IMR-90 (cell line): ENCODE measurements around the gene ATP5MC3. TPM values are rescaled to one million over a fixed set of nuclear protein-coding genes. Genes with fewer than 3 reads are reported as not detected.

ENCODE experiments used
- ATAC-seq: fragments of 200-7000 bp; cut with Tn5 transposase; 2 replicates; pipeline ENCODE4 v1.9.1; 2020; ENCODE audit warnings: low read depth, mild to moderate bottlenecking, moderate library complexity
- BruUV-seq: library from RNA; stranded (reverse); fragments of 400-500 nt; replicated peaks from 2 replicates; lab custom pipeline; 2021; lab: Mats Ljungman, UMichigan
- CTCF ChIA-PET: fragments of 300-600 bp; formaldehyde crosslinking; extraction: SDS; loops from one replicate; lab custom pipeline; 2021; ENCODE audit warnings: antibody characterized with exemption; lab: Yijun Ruan, JAX
- POLR2A ChIA-PET: fragments of 300-600 bp; sonication (Branson Sonifier 250); formaldehyde crosslinking; loops from one replicate; lab custom pipeline; 2022; ENCODE audit warnings: antibody characterized with exemption; ENCODE audit not compliant: unreplicated experiment; lab: Charles Lee
- DNase-seq: peaks from one replicate; pipeline ENCODE4 v3.0.0; 2013
- H2AFZ ChIP-seq: replicated peaks from 2 replicates; pipeline ENCODE3; 2013; ENCODE audit warnings: low read length, mild to moderate bottlenecking; ENCODE audit not compliant: poor library complexity
- H2AK5ac ChIP-seq: 2 replicates; pipeline ENCODE4 v1.6.1; 2013; ENCODE audit warnings: low read depth, low read length, inconsistent platforms
- H2AK9ac ChIP-seq: replicated peaks from 2 replicates; pipeline ENCODE3; 2013; ENCODE audit warnings: mild to moderate bottlenecking, low read depth, low read length, moderate library complexity; ENCODE audit not compliant: poor library complexity
- H2BK120ac ChIP-seq: 2 replicates; pipeline ENCODE4 v1.6.1; 2013; ENCODE audit warnings: low read depth, low read length, inconsistent platforms
- H2BK15ac ChIP-seq: 3 replicates; pipeline ENCODE4 v1.6.1; 2013; ENCODE audit warnings: low read depth, low read length, inconsistent platforms
- H2BK20ac ChIP-seq: 2 replicates; pipeline ENCODE4 v1.6.1; 2013; ENCODE audit warnings: low read depth, mild to moderate bottlenecking, inconsistent platforms, low read length, moderate library complexity
- H2BK5ac ChIP-seq: 2 replicates; pipeline ENCODE4 v1.6.1; 2013; ENCODE audit warnings: mild to moderate bottlenecking, low read depth, low read length, inconsistent platforms; ENCODE audit not compliant: poor library complexity, severe bottlenecking
- H3K14ac ChIP-seq: replicated peaks from 2 replicates; pipeline ENCODE4 v1.6.1; 2013; ENCODE audit warnings: low read depth, low read length, inconsistent platforms
- H3K18ac ChIP-seq: 2 replicates; pipeline ENCODE4 v1.6.1; 2013; ENCODE audit warnings: low read depth, low read length, control low read depth
- H3K23ac ChIP-seq: 2 replicates; pipeline ENCODE4 v1.6.1; 2013; ENCODE audit warnings: low read depth, low read length, inconsistent platforms
- H3K27ac ChIP-seq: 2 replicates; pipeline ENCODE4 v1.5.1; 2013; ENCODE audit warnings: mild to moderate bottlenecking, control low read depth, low read length; ENCODE audit not compliant: insufficient read depth
- H3K27me3 ChIP-seq: 2 replicates; pipeline ENCODE4 v1.6.1; 2013; ENCODE audit warnings: low read length; ENCODE audit not compliant: control insufficient read depth, insufficient read depth
- H3K36me3 ChIP-seq: 2 replicates; pipeline ENCODE4 v1.6.1; 2013; ENCODE audit warnings: low read length, mixed read lengths; ENCODE audit not compliant: control insufficient read depth, insufficient read depth
- H3K4ac ChIP-seq: 2 replicates; pipeline ENCODE4 v1.6.1; 2013; ENCODE audit warnings: low read depth, low read length, inconsistent platforms
- H3K4me1 ChIP-seq: 2 replicates; pipeline ENCODE4 v1.6.1; 2013; ENCODE audit warnings: low read length, mixed read lengths; ENCODE audit not compliant: control insufficient read depth, insufficient read depth
- H3K4me2 ChIP-seq: 2 replicates; pipeline ENCODE4 v1.6.1; 2013; ENCODE audit warnings: low read depth, mild to moderate bottlenecking, control low read depth, low read length, moderate library complexity
- H3K4me3 ChIP-seq: 2 replicates; pipeline ENCODE4 v1.5.1; 2013; ENCODE audit warnings: low read depth, mild to moderate bottlenecking, control low read depth, low read length, moderate library complexity; ENCODE audit not compliant: insufficient read depth
- H3K56ac ChIP-seq: 2 replicates; pipeline ENCODE4 v1.6.1; 2013; ENCODE audit warnings: low read length, inconsistent platforms; ENCODE audit not compliant: insufficient read depth; ENCODE audit errors: extremely low read depth
- H3K79me1 ChIP-seq, 2 experiments: 2 replicates each; pipeline ENCODE4 v1.6.1; 2013; ENCODE audit warnings: low read length in 2 of 2, inconsistent platforms in 1 of 2, low read depth in 1 of 2
- H3K9ac ChIP-seq: 2 replicates; pipeline ENCODE4 v1.6.1; 2013; ENCODE audit warnings: low read depth, low read length, control low read depth
- H3K9me1 ChIP-seq: 2 replicates; pipeline ENCODE4 v1.6.1; 2013; ENCODE audit warnings: low read length, inconsistent platforms; ENCODE audit not compliant: insufficient read depth
- H3K9me3 ChIP-seq: 2 replicates; pipeline ENCODE4 v1.6.1; 2013; ENCODE audit warnings: low read length; ENCODE audit not compliant: control insufficient read depth, insufficient read depth
- H4K20me1 ChIP-seq: 2 replicates; pipeline ENCODE4 v1.6.1; 2013; ENCODE audit warnings: low read length, inconsistent platforms; ENCODE audit not compliant: insufficient read depth
- H4K5ac ChIP-seq: 2 replicates; pipeline ENCODE4 v1.6.1; 2013; ENCODE audit warnings: mild to moderate bottlenecking, low read depth, low read length, control low read depth
- H4K8ac ChIP-seq, 2 experiments: 2 replicates each; pipeline ENCODE4 v1.6.1; 2013; ENCODE audit warnings: low read depth in 2 of 2, low read length in 2 of 2, control low read depth in 1 of 2, inconsistent platforms in 1 of 2
- H4K91ac ChIP-seq: 2 replicates; pipeline ENCODE4 v1.6.1; 2013; ENCODE audit warnings: low read depth, low read length, inconsistent platforms; ENCODE audit not compliant: insufficient read depth
- BHLHE40 ChIP-seq: fragments of 150-350 bp; IDR thresholded peaks from 2 replicates; pipeline ENCODE4 v1.6.1; 2016; ENCODE audit warnings: mild to moderate bottlenecking, low read depth, low read length
- CEBPB ChIP-seq: IDR thresholded peaks from 2 replicates; pipeline ENCODE4 v1.6.1; 2012; ENCODE audit warnings: low read depth, low read length, improper control_type of control experiment
- CHD1 ChIP-seq: IDR thresholded peaks from 2 replicates; pipeline ENCODE4 v1.6.1; 2012; ENCODE audit warnings: low read depth, low read length, improper control_type of control experiment
- ELK1 ChIP-seq: fragments of 150-350 bp; IDR thresholded peaks from 2 replicates; pipeline ENCODE4 v1.6.1; 2016; ENCODE audit warnings: low read depth, mild to moderate bottlenecking, low read length, moderate library complexity, borderline replicate concordance
- FOS ChIP-seq: fragments of 150-350 bp; IDR thresholded peaks from 2 replicates; pipeline ENCODE4 v1.6.1; 2016; ENCODE audit warnings: low read depth, low read length
- MAFK ChIP-seq: IDR thresholded peaks from 2 replicates; pipeline ENCODE4 v1.6.1; 2012; ENCODE audit warnings: low read depth, low read length, improper control_type of control experiment
- MAZ ChIP-seq: IDR thresholded peaks from 2 replicates; pipeline ENCODE4 v1.6.1; 2012; ENCODE audit warnings: low read depth, mild to moderate bottlenecking, low read length, improper control_type of control experiment, moderate library complexity, borderline replicate concordance
- MXI1 ChIP-seq: IDR thresholded peaks from 2 replicates; pipeline ENCODE4 v1.6.1; 2012; ENCODE audit warnings: low read depth, mild to moderate bottlenecking, low read length, moderate library complexity, borderline replicate concordance
- NFE2L2 ChIP-seq: fragments of 150-350 bp; IDR thresholded peaks from 2 replicates; pipeline ENCODE4 v1.6.1; 2016; ENCODE audit warnings: low read depth, mild to moderate bottlenecking, low read length
- POLR2A ChIP-seq: IDR thresholded peaks from 2 replicates; pipeline ENCODE4 v1.6.1; 2012; ENCODE audit warnings: mild to moderate bottlenecking, low read depth, low read length
- RAD21 ChIP-seq: IDR thresholded peaks from 2 replicates; pipeline ENCODE4 v1.6.1; 2012; ENCODE audit warnings: low read length, improper control_type of control experiment
- RCOR1 ChIP-seq: IDR thresholded peaks from 2 replicates; pipeline ENCODE4 v1.6.1; 2012; ENCODE audit warnings: mild to moderate bottlenecking, low read length, improper control_type of control experiment; ENCODE audit not compliant: insufficient replicate concordance
- RFX5 ChIP-seq: IDR thresholded peaks from 2 replicates; pipeline ENCODE4 v1.8.0; 2012; ENCODE audit warnings: low read depth, mild to moderate bottlenecking, low read length, moderate library complexity
- SMC3 ChIP-seq: fragments of 150-350 bp; IDR thresholded peaks from 2 replicates; pipeline ENCODE4 v1.6.1; 2016; ENCODE audit warnings: low read depth, mild to moderate bottlenecking, antibody characterized with exemption, low read length, moderate library complexity
- USF2 ChIP-seq: fragments of 150-350 bp; IDR thresholded peaks from 2 replicates; pipeline ENCODE4 v1.6.1; 2017; ENCODE audit warnings: mild to moderate bottlenecking, antibody characterized with exemption, low read length, low read depth
- WGBS, 2 experiments: methylation state at CpG; one replicate each; pipeline versions ENCODE4 v1.1.5 to v1.1.7; 2013; ENCODE audit warnings: missing lambda C conversion rate in 2 of 2; ENCODE audit not compliant: insufficient read length in 1 of 2; ENCODE audit errors: extremely low coverage in 2 of 2; 5-methylcytosine and 5-hydroxymethylcytosine counted together
- dilution Hi-C: fragments of 300-500 bp; cut with HindIII; formaldehyde crosslinking; loops from one replicate; pipeline ENCODE4 v1.14.3; 2018; ENCODE audit warnings: low sequenced_read_pairs; ENCODE audit not compliant: unreplicated experiment
- in situ Hi-C: fragments of 300-500 bp; cut with MboI; formaldehyde crosslinking; loops from 3 replicates; pipeline ENCODE4 v1.14.3; 2019; ENCODE audit warnings: low sequenced_read_pairs, inconsistent platforms, mixed read lengths
- intact Hi-C: fragments of 100-400 bp; cut with micrococcal nuclease; formaldehyde crosslinking; loops from 2 replicates; pipeline ENCODE4 v1.10.0; 2022
- polyA plus RNA-seq, 3 experiments: library from polyadenylated mRNA; depleted of rRNA; stranded (reverse); fragments of >200 nt; gene quantifications; 2 replicates each; pipeline ENCODE4 v1.2.3, GENCODE V29; 2012; ENCODE audit warnings: low replicate concordance in 1 of 3
- total RNA-seq: library from RNA; depleted of rRNA; stranded (reverse); fragments of >200 nt; gene quantifications from 2 replicates; pipeline ENCODE4 v1.2.3, GENCODE V29; 2012
- TF ChIP-seq, protein P1 (sequence below): conservative IDR thresholded peaks from 2 replicates; pipeline ENCODE4 v1.5.1; 2012; ENCODE audit warnings: mild to moderate bottlenecking, low read depth, low read length, improper control_type of control experiment

The ATP5MC3 gene
- total and polyA plus RNA-seq, 2 of the 4 experiments (the other 2 are of a cell fraction) = 167 to 365 TPM

- peak; percentile 65 for DNase-seq
- H4K5ac ChIP-seq = no peak overlapping the region
- no peak overlapping the region for H3K4me2 ChIP-seq
- 0 out of 2 replicates have a peak, but pooled peaks cover 2% of the 10 kb centered on the region for H3K9me1 ChIP-seq
- no peak overlapping the region for H2BK120ac ChIP-seq
- H3K23ac ChIP-seq = no peak overlapping the region
- H3K27ac ChIP-seq = no peak overlapping the region
- in situ Hi-C loops (no loop called here), dilution Hi-C loops (no loop called here), intact Hi-C loops (no loop called here)
- H3K79me1 ChIP-seq = peaks cover 14 to 18% of the 10 kb centered on the region in 2 experiments
- no peak overlapping the region for H3K4ac ChIP-seq
- H3K4me3 ChIP-seq = no peak overlapping the region
- H3K4me1 ChIP-seq = no peaks in the 10 kb centered on the region
- CTCF ChIA-PET = no interaction called here
- ATAC-seq = no peak; the same call in 1 of the 2 replicates
- no peak overlapping the region for H2AFZ ChIP-seq
- no peak overlapping the region for H3K9ac ChIP-seq
- 0 out of 2 replicates have a peak, but pooled peaks cover 3% of the 10 kb centered on the region for H4K20me1 ChIP-seq
- H2BK20ac ChIP-seq = no peak overlapping the region
- no TSS peak for BruUV-seq
- H3K36me3 ChIP-seq = peaks cover 14% of the 10 kb centered on the region
- no peak overlapping the region for H3K56ac ChIP-seq
- WGBS, 2 experiments = no CpG with 5 or more reads among the region's 1 CpG
- no peak overlapping the region for H4K91ac ChIP-seq
- TF ChIP-seq MXI1 = no peak
- no peak for TF ChIP-seq RAD21
- no peak for TF ChIP-seq NFE2L2
- no peak for TF ChIP-seq USF2
- no peak for TF ChIP-seq CHD1
- TF ChIP-seq RFX5 = no peak
- no peak for TF ChIP-seq SMC3
- no peak for TF ChIP-seq BHLHE40
- TF ChIP-seq POLR2A = no peak
- TF ChIP-seq FOS = no peak
- TF ChIP-seq CEBPB = no peak
- TF ChIP-seq MAFK = no peak
- no peak for TF ChIP-seq MAZ
- TF ChIP-seq ELK1 = no peak
- TF ChIP-seq, protein P1, sequence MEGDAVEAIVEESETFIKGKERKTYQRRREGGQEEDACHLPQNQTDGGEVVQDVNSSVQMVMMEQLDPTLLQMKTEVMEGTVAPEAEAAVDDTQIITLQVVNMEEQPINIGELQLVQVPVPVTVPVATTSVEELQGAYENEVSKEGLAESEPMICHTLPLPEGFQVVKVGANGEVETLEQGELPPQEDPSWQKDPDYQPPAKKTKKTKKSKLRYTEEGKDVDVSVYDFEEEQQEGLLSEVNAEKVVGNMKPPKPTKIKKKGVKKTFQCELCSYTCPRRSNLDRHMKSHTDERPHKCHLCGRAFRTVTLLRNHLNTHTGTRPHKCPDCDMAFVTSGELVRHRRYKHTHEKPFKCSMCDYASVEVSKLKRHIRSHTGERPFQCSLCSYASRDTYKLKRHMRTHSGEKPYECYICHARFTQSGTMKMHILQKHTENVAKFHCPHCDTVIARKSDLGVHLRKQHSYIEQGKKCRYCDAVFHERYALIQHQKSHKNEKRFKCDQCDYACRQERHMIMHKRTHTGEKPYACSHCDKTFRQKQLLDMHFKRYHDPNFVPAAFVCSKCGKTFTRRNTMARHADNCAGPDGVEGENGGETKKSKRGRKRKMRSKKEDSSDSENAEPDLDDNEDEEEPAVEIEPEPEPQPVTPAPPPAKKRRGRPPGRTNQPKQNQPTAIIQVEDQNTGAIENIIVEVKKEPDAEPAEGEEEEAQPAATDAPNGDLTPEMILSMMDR = no peak
- TF ChIP-seq RCOR1 = no peak
- POLR2A ChIA-PET = no interaction called here
- H3K27me3 ChIP-seq = no peaks in the 10 kb centered on the region
- H2BK15ac ChIP-seq = no peak overlapping the region
- H4K8ac ChIP-seq = no peak overlapping the region
- H3K18ac ChIP-seq = no peak overlapping the region
- no peak overlapping the region for H2AK9ac ChIP-seq
- H3K9me3 ChIP-seq = no peaks in the 10 kb centered on the region
- H2AK5ac ChIP-seq = no peak overlapping the region
- no peak overlapping the region for H3K14ac ChIP-seq
- H2BK5ac ChIP-seq = no peak overlapping the region
Measured at GRCh38 chr2:175175896-175176295, 5.6 kb downstream of the ATP5MC3 start.
